Measurements from ENCODE around the gene OSBPL2.

The OSBPL2 gene

DNA sequence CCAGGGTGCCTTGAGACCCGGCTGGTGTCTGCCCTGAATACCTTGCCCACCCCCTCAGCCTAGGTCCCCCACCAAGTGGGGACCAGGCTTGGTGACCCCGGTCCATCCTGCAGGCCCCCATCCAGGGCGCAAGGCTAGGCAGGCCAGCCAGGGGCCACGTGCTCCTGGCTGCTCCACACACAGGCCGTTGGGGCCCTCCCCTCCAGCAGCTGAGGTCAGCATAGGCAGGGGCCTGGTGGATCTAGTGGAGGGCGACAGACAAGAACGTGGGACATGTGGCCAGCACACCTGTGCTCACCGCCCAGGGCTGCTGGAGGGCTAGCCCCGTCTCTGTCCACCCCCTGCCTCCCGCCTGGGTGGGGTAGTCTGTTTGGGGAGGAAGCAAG, 10.7 kb upstream of the OSBPL2 start:
- DNase-seq (ENCODE audit: low read depth) = no peak
- no peak overlapping the region for H3K4me3 ChIP-seq (ENCODE audit: control insufficient read depth, low read depth, low read length)
- TF ChIP-seq, protein P1, sequence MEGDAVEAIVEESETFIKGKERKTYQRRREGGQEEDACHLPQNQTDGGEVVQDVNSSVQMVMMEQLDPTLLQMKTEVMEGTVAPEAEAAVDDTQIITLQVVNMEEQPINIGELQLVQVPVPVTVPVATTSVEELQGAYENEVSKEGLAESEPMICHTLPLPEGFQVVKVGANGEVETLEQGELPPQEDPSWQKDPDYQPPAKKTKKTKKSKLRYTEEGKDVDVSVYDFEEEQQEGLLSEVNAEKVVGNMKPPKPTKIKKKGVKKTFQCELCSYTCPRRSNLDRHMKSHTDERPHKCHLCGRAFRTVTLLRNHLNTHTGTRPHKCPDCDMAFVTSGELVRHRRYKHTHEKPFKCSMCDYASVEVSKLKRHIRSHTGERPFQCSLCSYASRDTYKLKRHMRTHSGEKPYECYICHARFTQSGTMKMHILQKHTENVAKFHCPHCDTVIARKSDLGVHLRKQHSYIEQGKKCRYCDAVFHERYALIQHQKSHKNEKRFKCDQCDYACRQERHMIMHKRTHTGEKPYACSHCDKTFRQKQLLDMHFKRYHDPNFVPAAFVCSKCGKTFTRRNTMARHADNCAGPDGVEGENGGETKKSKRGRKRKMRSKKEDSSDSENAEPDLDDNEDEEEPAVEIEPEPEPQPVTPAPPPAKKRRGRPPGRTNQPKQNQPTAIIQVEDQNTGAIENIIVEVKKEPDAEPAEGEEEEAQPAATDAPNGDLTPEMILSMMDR (conservative IDR thresholded peaks at IDR 0.05; ENCODE audit: control insufficient read depth, insufficient read depth, low read depth, low read length) = no peak

DNA sequence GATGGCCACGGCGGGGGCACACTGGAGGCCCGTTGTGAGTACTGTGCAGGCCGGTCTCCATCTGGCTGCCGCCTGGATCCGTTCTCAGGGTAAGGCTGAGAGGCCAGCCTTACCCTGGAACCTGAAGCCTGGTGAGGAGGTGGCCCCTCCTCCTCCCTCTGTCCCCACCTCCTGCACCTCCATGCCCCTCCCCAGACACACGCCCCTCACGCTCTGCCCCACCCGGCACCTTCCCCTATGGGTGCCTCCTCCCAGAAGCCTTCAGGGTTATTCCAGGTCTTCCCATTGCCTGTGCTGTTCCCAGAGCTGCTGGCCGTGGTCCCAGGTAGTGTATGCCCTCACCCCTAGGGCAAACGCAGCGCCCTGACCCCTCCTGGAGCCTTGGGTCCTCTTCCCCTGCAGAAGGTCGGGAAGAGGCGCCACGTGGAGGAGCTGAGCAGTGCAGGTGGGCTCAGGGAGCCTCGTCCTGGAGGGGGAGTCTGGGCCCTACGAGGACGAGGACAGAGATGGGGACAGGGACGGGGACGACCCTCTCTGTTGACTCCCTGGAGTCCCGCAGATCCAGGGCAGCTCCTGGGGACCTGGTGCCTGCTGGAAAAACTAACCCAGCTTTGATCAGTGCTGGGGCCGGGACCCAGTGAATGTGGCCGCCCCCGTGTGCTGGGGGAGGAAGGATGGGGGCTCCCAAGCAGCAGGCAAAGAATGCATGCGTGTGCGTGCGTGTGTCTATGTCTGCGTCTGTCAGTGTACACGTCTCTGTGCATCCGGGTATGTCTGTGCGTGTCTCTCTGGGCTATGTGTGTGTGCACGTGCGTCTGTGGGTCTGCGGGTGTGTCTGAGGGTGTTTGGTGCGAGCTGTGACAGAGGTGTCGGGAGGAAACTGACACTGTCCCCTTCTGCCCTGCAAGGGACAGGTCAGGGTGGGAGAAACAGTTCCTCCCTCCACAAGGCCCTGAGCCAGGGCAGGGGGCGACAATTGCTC, 10.1 kb upstream of the OSBPL2 start:
- DNase-seq (ENCODE audit: low read depth) = no peak
- no peak overlapping the region for H3K4me3 ChIP-seq (ENCODE audit: control insufficient read depth, low read depth, low read length)
- TF ChIP-seq, protein P1 (conservative IDR thresholded peaks at IDR 0.05; ENCODE audit: control insufficient read depth, insufficient read depth, low read depth, low read length) = no peak

DNA sequence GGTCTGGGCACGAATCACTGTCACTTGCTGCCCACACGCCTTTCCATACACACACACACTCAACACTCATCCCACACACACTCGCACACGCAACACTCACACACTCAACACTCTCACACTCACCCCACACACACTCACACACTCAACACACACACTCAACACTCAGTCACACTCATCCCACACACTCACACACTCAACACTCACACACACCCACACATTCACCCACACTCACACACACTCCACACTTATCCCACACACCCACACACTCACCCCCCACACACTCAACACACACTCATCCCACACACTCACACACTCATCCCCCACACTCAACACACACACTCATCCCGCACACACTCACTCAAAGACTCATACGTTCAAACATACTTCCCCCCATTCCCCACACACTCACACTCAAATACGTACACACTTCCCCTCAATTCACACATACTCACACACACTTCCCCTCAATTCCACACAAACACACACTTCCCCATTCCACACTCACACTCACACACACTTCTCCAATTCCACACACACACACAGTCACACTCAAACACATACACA, 9.3 kb upstream of the OSBPL2 start:
- H3K4me3 ChIP-seq (ENCODE audit: control insufficient read depth, low read depth, low read length) = no peak overlapping the region
- TF ChIP-seq, protein P1 (conservative IDR thresholded peaks at IDR 0.05; ENCODE audit: control insufficient read depth, insufficient read depth, low read depth, low read length) = no peak
- no peak for DNase-seq (ENCODE audit: low read depth)

DNA sequence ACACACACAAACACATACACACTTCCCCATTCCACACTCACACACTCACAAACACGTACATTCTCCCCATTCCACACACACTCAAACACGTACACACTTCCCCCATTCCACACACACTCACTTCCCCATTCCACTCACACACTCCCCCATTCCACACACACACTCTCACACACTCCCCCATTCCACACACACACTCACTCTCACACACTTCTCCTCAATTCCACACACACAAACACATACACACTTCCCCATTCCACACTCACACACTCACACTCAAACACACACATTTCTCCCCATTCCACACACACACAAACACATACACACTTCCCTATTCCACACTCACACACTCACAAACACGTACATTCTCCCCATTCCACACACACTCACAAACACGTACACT, 8.7 kb upstream of the OSBPL2 start:
- no peak overlapping the region for H3K4me3 ChIP-seq (ENCODE audit: control insufficient read depth, low read depth, low read length)
- TF ChIP-seq, protein P1 (conservative IDR thresholded peaks at IDR 0.05; ENCODE audit: control insufficient read depth, insufficient read depth, low read depth, low read length) = no peak
- DNase-seq (ENCODE audit: low read depth) = no peak

DNA sequence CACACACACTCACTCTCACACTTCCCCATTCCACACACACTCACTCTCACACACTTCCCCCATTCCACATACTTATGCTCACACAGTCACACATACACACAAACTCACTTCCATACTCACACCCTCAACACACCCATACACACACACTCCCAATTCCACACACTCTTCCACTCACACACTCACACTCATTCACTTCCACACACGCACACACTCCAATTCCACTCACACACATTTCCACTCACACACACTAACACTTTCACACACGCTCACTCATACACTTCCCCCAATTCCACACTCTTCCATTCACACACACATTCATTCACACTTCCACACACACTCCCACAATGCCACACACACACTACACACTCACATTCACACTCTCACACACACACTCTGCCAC, 8.0 kb upstream of the OSBPL2 start:
- no peak overlapping the region for H3K4me3 ChIP-seq (ENCODE audit: control insufficient read depth, low read depth, low read length)
- TF ChIP-seq, protein P1 (conservative IDR thresholded peaks at IDR 0.05; ENCODE audit: control insufficient read depth, insufficient read depth, low read depth, low read length) = no peak
- no peak for DNase-seq (ENCODE audit: low read depth)

DNA sequence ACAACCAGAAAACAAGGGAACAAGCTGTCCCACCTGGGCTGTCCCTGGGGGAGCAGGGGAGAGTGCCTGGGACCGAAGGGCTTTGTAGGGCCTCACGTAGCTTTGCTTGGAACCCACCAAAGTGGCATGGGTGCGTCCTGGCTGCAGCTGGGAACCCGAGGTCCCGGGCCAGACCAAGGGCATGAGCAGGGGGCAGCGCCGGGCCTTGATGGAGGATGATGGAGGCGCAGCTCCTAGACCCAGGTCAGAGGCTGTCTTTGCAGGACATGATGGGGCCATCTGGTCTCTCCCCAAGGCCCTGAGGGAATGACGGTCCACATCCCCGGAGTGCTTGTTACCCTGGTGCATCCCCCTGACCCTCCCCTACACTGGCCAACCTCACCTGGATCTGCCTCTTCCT, 7.6 kb upstream of the OSBPL2 start:
- TF ChIP-seq, protein P1 (conservative IDR thresholded peaks at IDR 0.05; ENCODE audit: control insufficient read depth, insufficient read depth, low read depth, low read length) = no peak
- no peak for DNase-seq (ENCODE audit: low read depth)
- no peak overlapping the region for H3K4me3 ChIP-seq (ENCODE audit: control insufficient read depth, low read depth, low read length)
